GM21528 (cell line): ENCODE results near the gene DHCR24.
"Not testable (repeated sequence)": the region's sequence is repeated elsewhere in the genome, so short reads cannot be mapped to it uniquely, and the experiment has no call there.

Source experiments
- ATAC-seq: cut with Tn5 transposase; IDR thresholded peaks from one replicate; pipeline ENCODE4 v1.9.1; 2021; ENCODE audit warnings: mild to moderate bottlenecking, moderate library complexity; ENCODE audit not compliant: unreplicated experiment, low FRiP score

DHCR24 gene

GRCh38 chr1:54886724-54887664 is at the start of gene DHCR24:
Gene DHCR24 (minus strand): TSS chr1:54887195. CDS start chr1:54887119, 76 bp downstream.
- peak; percentile 87 for ATAC-seq

- ATAC-seq, result no peak
These were observed 49.8 kb upstream of the DHCR24 start for GRCh38 chr1:54936791-54937190.

DNA sequence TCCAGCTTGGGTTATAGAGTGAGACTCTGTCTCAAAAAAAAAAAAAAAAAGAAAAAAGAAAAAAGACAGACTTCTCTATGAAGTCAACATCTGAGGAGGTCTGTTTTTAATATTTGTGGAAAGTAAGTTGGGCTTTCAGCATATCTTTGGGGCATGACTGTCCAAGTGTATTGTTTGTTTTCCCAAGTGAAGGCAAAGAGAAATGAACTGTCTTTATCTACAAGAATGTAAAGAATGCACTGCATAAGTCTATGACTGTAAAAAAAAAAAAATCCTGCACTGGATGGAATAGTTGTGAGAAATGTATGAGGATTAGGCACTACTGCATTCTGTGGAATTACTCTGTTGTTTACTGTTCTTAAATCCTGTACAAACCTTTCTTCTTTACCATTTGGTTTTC is 47.9 kb upstream of the DHCR24 start:
- ATAC-seq, result no peak

- not testable (repeated sequence) for ATAC-seq
These were observed 47.1 kb upstream of the DHCR24 start for GRCh38 chr1:54934081-54934480.

DNA sequence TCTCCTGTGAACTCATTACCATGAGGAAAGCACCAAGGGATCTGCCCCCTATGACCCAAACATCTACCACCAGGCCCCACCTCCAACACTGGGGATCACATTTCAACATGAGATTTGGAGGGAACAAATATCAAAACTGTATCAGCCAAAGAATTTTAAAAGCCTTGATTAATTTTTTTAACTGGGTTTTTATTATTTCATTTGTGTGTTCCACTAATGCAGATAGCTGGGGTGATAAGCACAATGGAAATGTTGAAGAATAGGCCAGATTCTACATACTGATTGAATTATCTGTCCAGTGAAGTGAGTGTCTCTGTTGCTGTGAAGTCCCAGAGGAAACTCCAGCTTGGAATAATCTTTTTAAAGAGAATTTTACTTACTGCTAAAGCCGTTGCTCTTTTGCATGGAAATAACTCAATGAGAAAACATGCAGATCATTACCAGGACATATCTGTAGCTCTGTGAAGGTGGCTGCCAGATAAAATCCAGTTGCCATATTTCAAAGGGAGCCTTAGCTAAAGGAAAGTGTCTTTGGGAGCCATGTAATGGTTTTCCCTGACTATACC is 44.4 kb upstream of the DHCR24 start:
- no peak for ATAC-seq

DNA sequence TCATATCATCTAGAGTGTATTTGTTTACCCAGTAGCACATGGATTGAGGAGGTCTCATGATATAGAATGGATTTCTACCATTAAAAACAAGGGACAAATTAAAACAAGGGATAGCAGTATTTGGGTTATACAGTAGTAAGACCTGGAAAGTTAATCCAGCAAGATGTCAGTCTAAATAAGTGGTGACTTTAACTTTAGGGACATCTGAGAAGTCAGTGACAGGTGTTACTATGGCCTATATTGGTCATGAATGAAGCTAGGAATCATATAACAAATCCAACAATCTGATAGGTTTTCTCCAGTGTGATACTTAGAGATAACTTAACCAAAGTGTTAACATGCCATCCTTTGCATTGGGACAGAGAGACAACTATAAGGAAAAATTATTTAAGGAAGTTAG is 42.7 kb upstream of the DHCR24 start:
- ATAC-seq, result no peak

DNA sequence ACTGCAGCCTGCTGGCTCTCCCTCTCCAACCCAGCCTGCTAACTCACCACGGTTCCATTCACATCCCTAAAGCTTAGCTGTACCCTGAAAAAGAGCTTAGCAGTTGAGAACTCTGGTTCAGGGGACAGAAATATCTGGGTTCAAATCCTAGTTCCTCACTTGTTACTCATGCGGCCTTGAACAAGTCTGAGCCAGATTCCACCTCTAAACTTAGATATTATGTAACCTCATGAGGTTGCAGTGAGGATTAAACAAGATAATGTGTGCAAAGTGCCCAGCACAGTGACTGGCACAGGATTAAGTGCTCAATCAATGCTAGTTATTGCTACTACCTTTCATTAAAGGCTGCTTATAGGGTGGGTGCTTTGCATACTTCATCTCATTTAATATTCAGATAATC is 41.3 kb upstream of the DHCR24 start:
- no peak for ATAC-seq

DNA sequence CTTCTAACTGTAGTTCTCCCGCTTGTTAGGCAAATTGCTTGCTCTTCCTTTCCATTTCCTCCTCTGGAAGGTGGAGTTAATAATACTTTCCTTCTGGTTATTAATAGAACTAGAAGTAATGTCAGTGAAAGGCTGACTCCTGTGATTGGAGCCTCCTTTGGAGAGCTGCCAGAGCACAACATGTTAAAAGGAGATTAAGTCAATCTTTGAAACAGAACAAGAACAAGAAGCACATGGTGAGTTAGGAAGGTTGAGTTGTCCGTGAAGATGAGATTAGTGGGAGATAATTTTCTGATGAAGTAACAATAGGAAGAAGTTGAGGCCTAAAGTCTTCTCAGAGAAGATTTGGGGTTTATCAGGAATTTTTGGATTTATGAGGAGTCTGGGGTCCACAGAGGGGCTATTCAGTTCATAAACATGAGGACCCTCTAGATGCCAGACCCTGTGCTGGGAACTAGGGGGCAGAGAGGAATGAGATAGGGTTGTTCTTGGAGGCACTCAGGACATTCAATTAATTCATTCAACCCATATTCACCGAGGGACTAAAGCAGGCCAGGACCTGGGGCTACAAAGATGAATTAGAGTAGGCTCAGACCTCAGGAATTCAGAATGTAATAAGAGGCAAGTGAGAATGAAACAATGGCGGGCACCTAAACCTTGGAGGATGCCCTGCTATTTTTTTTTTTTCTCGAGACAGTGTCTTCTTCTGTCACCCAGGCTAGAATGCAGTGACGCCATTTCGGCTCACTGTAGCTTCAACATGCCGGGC is 40.7 kb upstream of the DHCR24 start:
- ATAC-seq, result no peak

DNA sequence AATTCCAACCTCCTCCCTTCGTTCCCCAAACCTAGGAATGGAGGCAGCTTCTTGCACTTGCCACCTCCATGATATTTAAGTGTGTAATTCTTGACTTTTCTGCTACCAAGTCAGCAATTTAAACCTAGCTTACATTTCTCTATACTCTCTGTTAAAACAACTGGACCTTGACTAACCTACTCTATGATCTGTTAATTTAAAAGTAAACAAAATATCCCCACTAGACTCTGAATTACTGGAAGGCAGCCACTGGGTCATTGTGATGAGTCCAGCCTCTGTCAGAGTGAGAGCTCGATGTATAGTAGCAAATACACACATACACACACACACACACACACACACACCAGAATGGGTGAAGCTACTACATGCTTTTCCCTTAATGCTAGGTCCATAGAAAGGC is 40.0 kb upstream of the DHCR24 start:
- ATAC-seq, result no peak

DNA sequence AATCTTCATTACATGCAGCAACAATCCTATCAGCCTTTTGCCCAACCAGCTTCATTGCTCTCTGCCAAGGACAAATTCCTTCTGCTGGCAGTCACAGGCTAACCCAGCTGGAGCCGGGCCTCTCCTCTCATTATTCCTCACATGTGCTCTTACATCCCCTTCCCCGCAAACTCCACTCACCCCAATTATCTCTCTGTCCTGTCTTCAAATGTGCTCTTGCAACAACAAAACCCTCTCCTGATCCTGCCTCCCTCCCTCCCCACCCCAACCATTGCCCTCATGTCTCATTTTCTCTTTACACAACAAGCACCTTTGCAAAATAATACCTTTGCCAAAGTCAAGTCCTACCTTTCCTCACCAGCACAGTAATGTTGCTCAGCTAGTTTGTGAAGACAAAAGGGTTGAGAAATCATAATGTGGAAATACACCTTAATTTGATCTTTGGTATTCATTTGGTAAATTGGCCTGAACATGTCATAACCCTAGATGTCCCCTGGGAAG is 36.0 kb upstream of the DHCR24 start:
- no peak for ATAC-seq

DNA sequence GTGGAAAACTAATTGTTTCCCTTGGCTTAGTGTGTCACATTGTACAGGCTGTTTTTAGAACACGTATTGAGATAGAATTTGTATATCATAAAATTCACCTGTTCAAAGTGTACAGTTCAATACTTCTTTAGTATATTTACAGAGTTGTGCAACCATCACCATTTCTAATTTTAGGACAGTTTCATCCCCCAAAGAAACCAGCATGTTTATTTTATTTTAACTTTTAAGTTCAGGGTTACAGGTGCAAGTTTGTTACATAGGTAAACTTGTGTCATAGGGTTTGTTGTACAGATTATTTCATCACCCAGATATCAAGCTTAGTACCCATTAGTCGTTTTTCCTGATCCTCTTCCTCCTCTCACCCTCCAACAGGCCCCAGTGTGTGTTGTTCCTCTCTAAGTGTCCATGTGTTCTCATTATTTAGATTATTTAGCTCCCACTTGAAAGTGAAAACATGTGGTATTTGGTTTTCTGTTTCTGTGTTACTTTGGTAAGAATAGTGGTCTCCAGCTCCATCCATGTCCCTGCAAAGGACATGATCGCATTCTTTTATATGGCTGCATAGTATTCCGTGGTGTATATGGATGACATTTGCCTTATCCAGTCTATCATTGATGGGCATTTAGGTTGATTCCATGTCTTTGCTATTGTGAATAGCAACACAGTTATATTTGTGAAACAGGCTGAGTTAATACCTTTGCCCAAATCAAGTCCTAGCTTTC is 35.2 kb upstream of the DHCR24 start:
- ATAC-seq, result no peak

- no peak for ATAC-seq
These were observed 32.7 kb upstream of the DHCR24 start for GRCh38 chr1:54919367-54920359.

DNA sequence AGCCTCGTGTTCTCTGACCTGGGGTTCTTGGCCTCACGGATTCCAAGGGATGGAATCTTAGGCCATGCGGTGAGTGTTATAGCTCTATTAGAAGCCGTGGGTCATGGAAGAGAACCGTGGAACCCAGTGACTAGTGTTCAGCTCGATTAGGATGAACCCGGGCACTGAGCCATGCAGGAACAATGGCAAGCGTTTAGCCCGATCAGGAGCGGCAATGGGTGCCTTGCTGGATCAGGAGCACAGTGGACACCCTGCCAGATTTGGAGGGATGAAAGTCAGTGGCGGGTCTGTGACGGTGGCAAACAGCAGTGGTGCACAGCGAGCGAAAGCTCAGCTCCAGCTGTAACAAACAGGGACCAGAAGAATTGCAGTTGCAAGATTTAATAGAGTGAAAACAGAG is 24.1 kb upstream of the DHCR24 start:
- not testable (repeated sequence) for ATAC-seq

DNA sequence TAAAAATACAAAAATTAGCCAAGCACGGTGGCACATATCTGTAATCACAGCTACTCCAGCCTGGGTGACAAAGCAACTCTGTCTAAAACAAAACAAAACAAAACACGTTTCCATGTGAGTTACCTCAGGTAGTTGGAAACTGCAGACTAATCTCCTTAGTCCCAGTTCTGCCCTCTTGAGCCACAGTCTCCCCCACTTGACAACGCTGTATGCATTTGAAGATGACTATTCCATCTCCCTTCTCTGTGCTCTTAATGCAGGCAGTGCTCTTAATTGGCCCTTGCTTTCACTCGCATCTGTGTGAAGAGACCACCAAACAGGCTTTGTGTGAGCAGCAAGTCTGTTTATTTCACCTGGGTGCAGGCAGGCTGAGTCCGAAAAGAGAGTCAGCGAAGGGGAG is 19.6 kb upstream of the DHCR24 start:
- no peak for ATAC-seq

DNA sequence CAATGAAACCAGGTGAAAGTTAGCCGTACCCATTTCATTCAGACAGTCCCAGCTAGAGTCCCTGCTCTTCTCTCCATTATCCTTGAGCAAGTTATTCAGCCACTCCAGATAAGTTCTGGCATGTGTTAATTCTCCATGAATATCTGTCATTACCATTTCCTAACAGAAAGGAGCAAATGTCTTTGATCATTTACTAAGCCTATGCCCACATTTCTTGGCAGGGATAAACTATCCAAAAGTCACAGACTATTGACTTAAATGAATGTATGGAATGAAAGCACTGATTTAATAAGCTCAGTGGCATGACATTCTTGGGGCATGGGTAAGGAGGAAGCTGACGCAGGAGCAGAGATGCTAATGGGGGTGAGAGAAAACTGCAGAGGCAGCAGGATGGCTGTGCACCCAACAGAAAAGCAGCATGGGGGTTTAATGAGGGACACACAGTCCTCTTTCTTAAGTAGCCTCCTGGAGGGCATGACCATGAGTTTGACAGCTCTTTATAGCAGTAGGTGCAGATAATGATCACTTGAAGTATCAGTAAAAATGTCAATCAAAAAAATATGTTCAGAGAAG is 17.6 kb upstream of the DHCR24 start:
- no peak for ATAC-seq

- ATAC-seq, result no peak
These were observed 7.3 kb upstream of the DHCR24 start for GRCh38 chr1:54894271-54894670.

DNA sequence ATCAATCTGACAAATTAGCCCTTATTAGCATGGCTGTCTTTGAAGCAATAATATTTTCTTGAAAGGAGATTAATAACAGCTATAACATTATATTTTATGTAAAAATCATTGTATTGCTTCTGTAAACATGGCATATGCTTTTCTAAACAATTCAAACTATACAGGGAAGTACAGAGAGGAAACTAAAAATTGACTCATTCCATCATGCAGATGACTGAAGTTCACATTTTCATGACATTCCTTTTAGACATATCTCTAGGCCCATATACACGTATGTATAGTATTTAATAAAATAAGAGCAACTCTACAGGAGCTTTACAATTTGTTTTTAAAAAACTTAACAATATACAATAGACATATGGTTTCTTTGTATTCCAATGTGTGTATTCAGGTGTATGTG is 5.6 kb upstream of the DHCR24 start:
- ATAC-seq, result no peak

DNA sequence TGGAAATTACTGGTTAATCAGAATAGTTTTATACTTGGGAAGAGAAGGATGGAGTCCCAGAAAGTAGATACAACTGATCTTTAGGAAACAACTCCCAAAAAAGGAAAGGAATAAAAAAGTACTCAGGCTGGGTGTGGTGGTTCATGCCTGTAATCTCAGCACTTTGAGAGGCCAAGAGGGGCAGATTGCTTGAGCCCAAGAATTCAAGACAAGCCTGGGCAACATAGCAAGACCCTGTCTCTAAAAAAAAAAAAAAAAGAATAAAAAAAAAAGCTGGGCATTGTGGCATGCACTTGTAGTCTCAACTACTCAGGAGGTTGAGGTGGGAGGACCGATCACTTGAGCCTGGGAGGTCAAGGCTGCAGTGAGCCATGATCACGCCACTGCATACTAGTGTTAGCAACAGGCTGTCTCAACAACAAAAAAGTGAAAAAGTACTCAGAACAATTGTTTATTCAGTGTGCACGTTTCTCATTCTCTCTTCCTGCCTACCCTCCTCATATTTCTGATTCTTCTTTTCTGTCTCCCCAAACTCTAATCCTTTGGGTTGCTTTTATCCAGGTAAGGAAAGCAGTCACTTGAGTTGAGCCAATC is 2.2 kb upstream of the DHCR24 start:
- no peak for ATAC-seq
